GM18858 (cell line): ENCODE measurements around the gene SCG2.
"Not testable (repeated sequence)": the region's sequence is repeated elsewhere in the genome, so short reads cannot be mapped to it uniquely, and the experiment has no call there.

Experiments used
- ATAC-seq: cut with Tn5 transposase; IDR thresholded peaks from one replicate; pipeline ENCODE4 v1.9.1; 2021; ENCODE audit not compliant: unreplicated experiment

SCG2 gene

DNA sequence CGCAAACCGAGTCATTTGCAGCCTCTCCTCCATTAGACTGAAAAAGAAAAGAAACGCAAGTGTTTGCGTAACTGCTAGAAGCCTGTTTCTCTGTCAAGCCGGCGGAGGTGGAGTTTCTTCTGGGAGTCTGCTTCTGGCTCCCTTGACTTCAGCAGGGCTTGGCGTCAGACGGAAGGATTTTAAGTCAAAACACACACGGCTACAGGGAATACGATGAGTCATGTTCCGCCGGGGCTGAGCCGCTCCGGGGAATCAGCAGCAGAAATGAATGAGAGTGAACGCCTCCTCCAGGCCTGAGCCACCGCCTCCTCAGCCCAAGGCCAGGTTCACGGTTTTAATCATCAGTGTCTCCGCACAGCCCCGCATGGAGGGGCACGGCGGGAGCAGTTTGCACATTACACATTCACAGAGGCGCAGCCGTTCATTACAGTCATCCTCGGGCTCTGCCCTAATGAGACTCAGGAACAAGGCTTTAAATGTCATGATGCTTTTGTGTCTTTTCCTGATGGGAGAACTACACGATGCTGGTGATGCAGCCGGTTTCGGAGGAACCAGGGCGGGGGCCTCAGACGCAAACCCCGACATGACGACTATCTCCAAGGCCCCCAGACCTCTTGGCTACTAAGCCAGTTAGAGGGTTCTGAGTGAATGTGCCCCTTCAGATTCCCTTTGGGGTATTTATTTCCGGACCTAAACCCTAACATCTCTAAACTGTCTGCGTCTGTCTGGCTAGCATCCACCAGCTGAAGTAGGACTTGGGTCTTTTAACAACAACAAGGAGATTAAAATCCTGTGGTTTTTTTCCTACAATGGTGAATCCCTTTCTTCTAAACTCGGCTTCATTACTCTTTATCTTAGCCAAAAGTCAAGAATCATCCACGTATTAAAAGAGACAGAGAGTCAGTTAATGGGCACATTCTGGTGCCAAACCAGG, 11.1 kb upstream of the SCG2 start:
- ATAC-seq = no peak

GRCh38 chr2:223612501-223612900, 10.3 kb upstream of the SCG2 start:
- ATAC-seq = no peak

DNA sequence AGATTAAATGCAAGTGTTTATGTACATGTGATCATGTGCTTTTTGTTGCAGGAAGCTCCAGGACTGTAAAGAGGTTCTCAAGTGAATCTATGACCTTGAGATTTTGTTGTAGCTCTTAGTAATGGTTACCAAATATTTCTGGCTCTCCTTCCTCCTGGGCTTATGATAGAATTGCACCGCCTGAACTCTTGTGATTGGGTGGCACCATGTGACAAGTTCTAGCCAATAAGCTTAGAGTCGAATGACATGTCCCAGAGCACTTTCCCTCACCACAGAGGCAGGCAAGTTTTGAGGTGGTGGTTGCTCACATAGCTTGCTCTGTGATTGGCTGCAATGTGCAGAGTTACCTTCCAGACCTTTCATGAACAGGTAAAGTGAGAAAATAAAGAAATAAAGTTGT, 8.9 kb upstream of the SCG2 start:
- ATAC-seq = no peak

DNA sequence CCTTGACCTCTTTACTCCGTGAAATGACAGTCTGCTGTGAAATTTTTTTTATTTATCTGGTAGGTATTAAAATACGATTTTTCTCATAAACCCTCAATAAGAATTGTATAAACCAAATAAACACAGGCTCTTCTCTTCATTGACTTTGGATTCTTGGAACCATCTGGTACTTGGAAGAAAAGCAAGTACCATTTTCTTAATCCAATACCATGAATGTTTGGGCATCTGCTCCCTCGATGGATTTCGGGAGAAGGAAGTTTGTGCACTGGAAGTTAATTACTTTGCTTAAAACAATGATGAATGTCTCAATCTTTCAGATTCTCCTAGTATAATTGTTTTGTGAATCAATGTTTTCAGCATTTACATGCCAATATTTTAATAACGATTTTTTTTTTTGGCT, 5.3 kb upstream of the SCG2 start:
- ATAC-seq = no peak

- ATAC-seq = no peak
These were observed 4.8 kb upstream of the SCG2 start for GRCh38 chr2:223606946-223607345.

DNA sequence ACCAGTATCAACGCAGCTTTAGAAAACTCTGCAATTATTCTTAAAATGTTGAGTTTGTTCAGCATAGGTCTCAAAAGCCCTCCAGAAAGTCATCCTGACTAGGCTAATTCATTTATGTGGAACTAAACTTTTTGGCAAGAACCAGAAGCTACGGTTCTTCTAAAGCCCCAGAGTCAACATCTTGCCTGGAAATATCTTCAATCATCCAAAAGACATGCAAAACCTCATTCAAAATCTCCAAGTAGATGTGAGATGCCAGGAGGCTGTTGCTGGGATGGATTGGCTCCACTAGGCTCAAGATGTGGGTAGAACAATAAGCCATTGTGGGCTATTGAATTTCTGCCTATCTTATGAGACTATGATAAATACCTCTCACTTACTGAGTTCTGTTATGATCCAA, 2.1 kb upstream of the SCG2 start:
- ATAC-seq = no peak

DNA sequence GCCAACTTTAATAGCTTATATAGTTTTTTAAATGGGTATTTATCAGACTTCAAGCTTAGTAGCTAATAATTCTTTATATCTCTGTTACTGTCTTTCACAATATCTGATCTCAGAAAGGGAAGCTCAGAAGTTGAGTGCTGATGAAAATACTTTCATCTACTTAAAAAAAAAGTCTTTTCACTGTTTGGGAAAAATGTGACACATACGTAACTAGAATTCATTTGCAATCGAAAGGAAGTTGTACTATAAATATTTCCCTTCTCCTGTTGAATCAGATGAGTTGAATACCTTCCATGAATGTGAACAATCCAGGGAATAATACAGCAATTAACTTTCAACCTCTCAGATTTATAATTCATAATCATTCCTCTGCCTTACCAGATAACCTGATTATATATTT, 811 bp upstream of the SCG2 start:
- ATAC-seq = no peak

- no peak for ATAC-seq
These were observed 1.1 kb downstream of the SCG2 start for GRCh38 chr2:223601018-223601417.

DNA sequence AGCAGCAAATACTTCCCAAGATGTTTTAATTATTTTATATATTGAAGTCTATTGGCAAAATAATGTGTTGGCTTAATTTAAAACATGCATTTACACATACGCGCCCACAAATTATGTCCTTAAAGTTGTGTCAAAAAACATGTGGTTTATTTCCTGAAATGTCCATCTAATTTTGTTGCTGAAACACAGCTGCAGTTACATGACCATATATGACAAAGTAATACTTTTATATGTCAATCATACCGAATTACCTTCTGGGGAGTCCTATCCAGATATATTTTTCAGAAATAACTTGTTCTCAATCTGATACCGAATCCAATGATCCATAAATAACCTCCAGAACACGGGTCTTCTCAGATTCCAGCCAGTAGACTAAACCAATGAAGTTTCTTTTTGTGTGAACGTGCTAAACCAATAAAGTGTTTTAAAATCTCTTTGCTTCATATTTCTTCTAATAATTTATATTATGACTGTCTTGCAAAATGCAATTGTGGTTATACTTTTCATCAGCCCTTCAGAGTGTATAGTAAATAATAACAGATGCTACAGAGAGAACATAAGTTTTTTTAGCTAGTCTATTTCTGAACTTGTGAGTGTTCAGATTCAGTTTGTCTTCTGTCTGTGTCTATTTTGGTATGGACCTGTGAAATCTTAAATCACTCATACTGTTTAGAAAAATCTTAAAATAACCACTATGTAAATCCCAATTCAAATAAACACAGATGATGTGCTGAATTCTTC, 2.4 kb downstream of the SCG2 start:
- no peak for ATAC-seq

DNA sequence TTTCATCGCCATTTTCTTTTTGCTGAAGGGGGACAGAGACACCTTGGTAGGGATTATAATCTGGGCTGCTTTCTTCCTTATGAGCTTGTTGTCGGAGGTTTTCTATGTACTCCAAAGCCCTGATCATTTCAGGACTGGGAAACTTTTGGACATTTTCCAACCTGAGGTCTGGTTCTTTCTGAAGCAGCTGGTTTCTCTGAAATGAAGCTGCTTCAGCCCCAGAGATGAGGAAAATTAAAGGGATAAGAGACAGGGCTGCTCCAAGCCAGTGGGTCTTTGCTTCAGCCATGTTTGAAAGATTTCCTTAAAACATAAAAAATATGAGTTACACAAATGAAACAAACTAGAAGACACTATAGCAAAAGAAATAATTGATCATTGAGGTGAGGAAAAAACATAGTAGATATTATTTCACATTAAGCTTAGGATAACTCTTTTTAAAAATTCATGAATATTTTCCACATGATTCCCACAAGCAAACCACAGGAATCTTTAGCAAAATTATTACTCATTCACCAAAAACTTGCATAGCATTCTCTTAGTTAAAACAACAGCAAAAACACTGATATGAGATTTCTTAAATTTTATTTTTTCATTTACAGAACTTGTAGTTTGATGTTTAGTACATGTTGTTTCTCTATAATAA, 3.0 kb downstream of the SCG2 start:
- no peak for ATAC-seq

GRCh38 chr2:223597076-223597475, 5.1 kb downstream of the SCG2 start:
- no peak for ATAC-seq

DNA sequence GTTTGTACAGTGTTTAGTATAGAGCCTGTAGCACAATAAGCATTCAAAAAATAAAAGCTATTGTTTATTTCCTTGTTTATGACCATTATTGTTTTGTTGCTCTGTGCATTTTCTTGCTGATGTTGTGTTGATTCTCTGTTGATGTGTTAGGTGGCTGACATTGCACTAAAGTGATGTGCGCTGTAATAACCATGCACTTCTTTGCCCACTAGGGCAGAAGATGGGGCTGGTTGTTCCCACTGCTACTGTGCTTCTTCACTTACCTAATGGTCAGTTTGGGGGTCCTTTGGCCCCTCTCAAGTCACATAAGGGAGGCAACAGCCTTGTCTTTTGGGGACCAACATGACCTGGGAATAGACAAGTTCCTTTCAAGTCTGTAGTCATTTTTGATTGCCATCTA, 6.0 kb downstream of the SCG2 start:
- ATAC-seq = no peak

DNA sequence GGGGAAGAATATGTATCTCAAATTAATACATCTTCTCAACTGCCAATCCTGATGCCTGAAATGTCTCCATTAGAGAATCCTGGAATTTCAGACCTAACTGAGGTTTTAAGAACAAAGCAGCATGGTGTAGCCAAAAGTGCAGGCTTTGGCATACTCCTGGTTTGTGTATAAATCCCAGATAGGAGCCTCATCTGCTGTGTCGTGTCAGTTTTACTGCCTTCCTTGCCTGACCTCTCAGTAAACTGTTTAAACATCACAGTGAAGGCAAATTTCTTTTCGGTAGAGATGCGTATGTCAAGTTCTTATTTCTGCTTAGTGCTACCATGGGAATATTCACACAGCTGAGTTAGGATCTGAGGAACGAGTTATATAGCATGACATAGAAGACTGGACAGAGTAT, 7.3 kb downstream of the SCG2 start:
- no peak for ATAC-seq

GRCh38 chr2:223594259-223594658, 7.9 kb downstream of the SCG2 start:
- ATAC-seq = no peak

DNA sequence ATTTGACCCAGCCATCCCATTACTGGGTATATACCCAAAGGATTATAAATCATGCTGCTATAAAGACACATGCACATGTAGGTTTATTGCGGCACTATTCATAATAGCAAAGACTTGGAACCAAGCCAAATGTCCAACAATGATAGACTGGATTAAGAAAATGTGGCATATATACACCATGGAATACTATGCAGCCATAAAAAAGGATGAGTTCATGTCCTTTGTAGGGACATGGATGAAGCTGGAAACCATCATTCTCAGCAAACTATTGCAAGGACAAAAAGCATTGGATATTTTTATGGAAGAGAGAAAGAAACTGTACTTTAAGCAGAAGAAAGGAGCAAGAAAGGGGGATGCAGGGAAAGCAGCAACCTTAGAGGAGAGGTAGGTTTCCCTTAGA, 9.5 kb downstream of the SCG2 start:
- not testable (repeated sequence) for ATAC-seq

- ATAC-seq = no peak
These were observed 10.6 kb downstream of the SCG2 start for GRCh38 chr2:223591596-223591995.

DNA sequence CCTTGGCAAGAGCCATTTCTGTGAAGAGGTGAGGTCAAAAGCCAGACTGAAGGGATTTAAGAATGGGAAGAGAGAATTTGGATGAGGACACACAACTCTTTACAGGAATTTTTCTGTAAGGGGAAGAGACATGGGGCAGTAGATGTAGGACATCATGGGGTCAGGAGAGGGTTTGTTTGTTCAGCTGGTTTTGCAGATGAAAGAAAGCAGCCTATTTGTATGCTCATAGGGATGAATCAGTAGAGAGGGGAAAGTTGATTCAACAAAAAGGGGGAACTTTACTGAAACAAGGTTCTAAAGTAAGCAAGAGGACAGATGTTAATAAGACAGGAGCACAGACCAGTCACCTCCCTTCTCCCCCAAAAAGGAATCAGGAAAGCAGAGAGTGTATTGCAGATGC, 11.2 kb downstream of the SCG2 start:
- no peak for ATAC-seq

DNA sequence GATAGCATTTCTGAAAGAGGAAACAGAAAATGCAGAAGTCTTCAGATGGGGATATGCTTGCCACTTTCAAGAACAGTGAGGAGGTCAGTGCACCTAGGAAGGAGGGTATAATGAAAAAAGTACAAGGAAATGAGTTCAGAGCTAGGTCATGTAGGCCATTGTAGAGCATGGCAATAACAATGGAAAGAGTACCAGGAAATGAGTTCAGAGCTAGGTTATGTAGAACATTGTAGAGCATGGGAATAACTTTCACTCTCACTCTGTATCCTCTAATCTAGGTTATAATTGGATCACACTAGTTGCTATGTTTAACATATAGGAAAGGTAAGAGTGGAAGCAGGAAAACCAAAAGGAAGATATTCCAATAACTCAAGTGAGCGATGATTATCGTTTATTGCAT, 12.3 kb downstream of the SCG2 start:
- ATAC-seq = no peak

- ATAC-seq = no peak
These were observed 13.9 kb downstream of the SCG2 start for GRCh38 chr2:223588251-223588650.

- no peak for ATAC-seq
These were observed 14.9 kb downstream of the SCG2 start for GRCh38 chr2:223587301-223587700.

DNA sequence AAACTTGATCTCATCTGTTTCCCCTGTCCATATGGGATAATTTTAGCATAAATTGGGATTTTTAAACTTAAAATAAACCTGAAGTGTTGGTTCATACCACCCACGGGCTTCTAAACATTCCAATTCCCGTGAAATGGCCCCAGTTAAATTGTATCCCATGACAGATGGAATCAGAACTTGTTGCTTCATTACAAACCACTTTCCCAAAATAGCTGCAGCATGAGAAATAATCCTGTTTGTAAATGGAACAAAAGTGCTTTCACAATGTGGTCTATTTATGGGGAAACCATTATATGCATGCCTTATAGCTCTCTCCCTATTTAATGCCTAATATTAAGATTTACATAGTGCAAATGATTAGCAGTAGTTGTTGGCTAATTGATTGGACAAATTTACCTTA, 15.9 kb downstream of the SCG2 start:
- no peak for ATAC-seq

GRCh38 chr2:223585666-223586065, 16.5 kb downstream of the SCG2 start:
- no peak for ATAC-seq
